OCI-LY7 (cell line): ENCODE data around the gene YY2. TPM values are rescaled to one million over a fixed set of nuclear protein-coding genes. Genes with fewer than 3 reads are reported as not detected.

Experiments
- BruUV-seq: library from RNA; stranded (reverse); fragments of 400-500 nt; replicated peaks from 2 replicates; lab custom pipeline; 2021; lab: Mats Ljungman, UMichigan
- CTCF ChIA-PET: fragments of 300-600 bp; sonication (Branson Sonifier 250); formaldehyde crosslinking; loops from one replicate; lab custom pipeline; 2022; ENCODE audit warnings: antibody characterized with exemption; ENCODE audit not compliant: unreplicated experiment; lab: Charles Lee
- POLR2A ChIA-PET: fragments of 300-600 bp; sonication (Branson Sonifier 250); formaldehyde crosslinking; loops from one replicate; lab custom pipeline; 2022; ENCODE audit warnings: antibody characterized with exemption; lab: Charles Lee
- DNase-seq: peaks from one replicate; pipeline ENCODE4 v3.0.0-alpha.2; 2015; ENCODE audit warnings: low spot score
- H2AFZ ChIP-seq: fragments of 200-600 bp; sonication (generic), shearing (Covaris generic); 2 replicates; pipeline ENCODE4 v1.6.1; 2014; ENCODE audit warnings: mild to moderate bottlenecking, antibody characterized with exemption, low read length, moderate library complexity
- H3K27ac ChIP-seq: fragments of 200-600 bp; sonication (generic); 2 replicates; pipeline ENCODE4 v1.5.1; 2014; ENCODE audit warnings: mixed run types, low read depth, mild to moderate bottlenecking, moderate library complexity, low read length, inconsistent platforms; ENCODE audit not compliant: poor library complexity, severe bottlenecking
- H3K36me3 ChIP-seq: fragments of 200-600 bp; sonication (generic); 2 replicates; pipeline ENCODE4 v1.6.1; 2014; ENCODE audit warnings: mild to moderate bottlenecking, antibody characterized with exemption, low read length, moderate library complexity, mixed read lengths; ENCODE audit not compliant: insufficient read depth
- H3K4me1 ChIP-seq: fragments of 200-600 bp; sonication (generic); 2 replicates; pipeline ENCODE4 v1.5.1; 2014; ENCODE audit warnings: mild to moderate bottlenecking, low read length; ENCODE audit not compliant: insufficient read depth, poor library complexity, severe bottlenecking
- H3K4me2 ChIP-seq: fragments of 200-600 bp; sonication (generic); 2 replicates; pipeline ENCODE4 v1.6.1; 2014; ENCODE audit warnings: mild to moderate bottlenecking, low read length
- H3K4me3 ChIP-seq: fragments of 200-600 bp; sonication (generic); 2 replicates; pipeline ENCODE4 v1.5.1; 2014; ENCODE audit warnings: mild to moderate bottlenecking, low read depth, low read length; ENCODE audit not compliant: poor library complexity, severe bottlenecking
- H3K79me2 ChIP-seq: fragments of 200-600 bp; sonication (generic); 2 replicates; pipeline ENCODE4 v1.6.1; 2016; ENCODE audit warnings: low read depth, mild to moderate bottlenecking, low read length, moderate library complexity, mixed read lengths; ENCODE audit not compliant: insufficient read depth
- H3K9me2 ChIP-seq: fragments of 200-600 bp; sonication (generic); 2 replicates; pipeline ENCODE4 v1.6.1; 2016; ENCODE audit warnings: mild to moderate bottlenecking, low read length, mixed read lengths; ENCODE audit not compliant: insufficient read depth
- H3K9me3 ChIP-seq: fragments of 200-600 bp; sonication (generic); 2 replicates; pipeline ENCODE4 v1.6.1; 2014; ENCODE audit warnings: mild to moderate bottlenecking, mixed run types, low read length, mixed read lengths
- H4K20me1 ChIP-seq: fragments of 200-600 bp; sonication (generic); 2 replicates; pipeline ENCODE4 v1.6.1; 2014; ENCODE audit warnings: mild to moderate bottlenecking, antibody characterized with exemption, low read length, moderate library complexity, mixed read lengths; ENCODE audit not compliant: insufficient read depth
- CTCF ChIP-seq: fragments of 200-600 bp; sonication (generic); conservative IDR thresholded peaks from 2 replicates; pipeline ENCODE4 v1.5.1; 2014; ENCODE audit warnings: mild to moderate bottlenecking, antibody characterized with exemption, low read length, moderate library complexity, mixed read lengths
- EZH2phosphoT487 ChIP-seq: fragments of 200-600 bp; sonication (generic); IDR thresholded peaks from 2 replicates; pipeline ENCODE4 v1.6.1; 2018; ENCODE audit warnings: low read depth, borderline replicate concordance, mild to moderate bottlenecking, mixed run types, antibody characterized with exemption, low read length, moderate library complexity, mixed read lengths
- intact Hi-C: fragments of 100-400 bp; cut with micrococcal nuclease; formaldehyde crosslinking; loops from one replicate; pipeline ENCODE4 v1.10.0; 2022; ENCODE audit not compliant: unreplicated experiment
- total RNA-seq, 2 experiments: library from RNA; depleted of rRNA in 1 of 2; stranded (reverse); fragments of >200 nt in 1 of 2; shearing (Covaris generic) in 1 of 2; gene quantifications; 2 replicates each; pipeline ENCODE4 v1.2.3, GENCODE V29; 2014 to 2022

Gene YY2
- total RNA-seq, 2 experiments from 2014 or later, result 2.4 to 3.7 TPM

- CTCF ChIA-PET, result no interaction called here
These were observed 33.9 kb upstream of the YY2 start for GRCh38 chrX:21821875-21822274.

GRCh38 chrX:21831496-21831895 is 24.3 kb upstream of the YY2 start:
- Histone ChIP-seq H3K9me3 (no peaks in the 10 kb centered on the region), H3K9me2 (no peaks in the 10 kb centered on the region), H3K36me3 (no peaks in the 10 kb centered on the region), H4K20me1 (no peaks in the 10 kb centered on the region), H3K79me2 (no peaks in the 10 kb centered on the region), H3K4me1 (no peaks in the 10 kb centered on the region), H3K4me3 (no peak overlapping the region), H3K4me2 (no peak overlapping the region), H3K27ac (no peak overlapping the region), H2AFZ (no peak overlapping the region)
- intact Hi-C loops, result no loop called here
- CTCF ChIA-PET, result no interaction called here
- no TSS peak for BruUV-seq
- TF ChIP-seq EZH2phosphoT487, result no peak
- TF ChIP-seq CTCF, result no peak
- POLR2A ChIA-PET, result no interaction called here
- no peak for DNase-seq

More at GRCh38 chrX:21821875-21822274, 33.9 kb upstream of the YY2 start:
- Histone ChIP-seq H3K4me3 (no peak overlapping the region), H2AFZ (no peak overlapping the region), H3K36me3 (no peaks in the 10 kb centered on the region), H4K20me1 (no peaks in the 10 kb centered on the region), H3K27ac (no peak overlapping the region), H3K79me2 (no peaks in the 10 kb centered on the region), H3K9me2 (no peaks in the 10 kb centered on the region), H3K9me3 (no peaks in the 10 kb centered on the region), H3K4me1 (no peaks in the 10 kb centered on the region), H3K4me2 (no peak overlapping the region)
- intact Hi-C loops, result no loop called here
- no peak for TF ChIP-seq EZH2phosphoT487
- TF ChIP-seq CTCF, result no peak
- POLR2A ChIA-PET, result no interaction called here
- no peak for DNase-seq
- no TSS peak for BruUV-seq

- Histone ChIP-seq H4K20me1 (no peaks in the 10 kb centered on the region), H3K36me3 (no peaks in the 10 kb centered on the region), H3K27ac (no peak overlapping the region), H3K9me2 (no peaks in the 10 kb centered on the region), H2AFZ (no peak overlapping the region), H3K9me3 (no peaks in the 10 kb centered on the region), H3K79me2 (peaks cover 11% of the 10 kb centered on the region; the same call in 1 of the 2 replicates), H3K4me2 (no peak overlapping the region), H3K4me3 (no peak overlapping the region), H3K4me1 (peaks cover 4% of the 10 kb centered on the region)
- ChIA-PET POLR2A (no interaction called here), CTCF (no interaction called here)
- DNase-seq, result no peak
- TF ChIP-seq CTCF (no peak), EZH2phosphoT487 (no peak)
- BruUV-seq, result no TSS peak
- intact Hi-C loops, result no loop called here
These were observed 18.7 kb upstream of the YY2 start for GRCh38 chrX:21837056-21837455.
